GM18951 (cell line): Measurements from ENCODE around the gene CLDN11.

Experiments
- POLR2A ChIP-seq: IDR thresholded peaks from 4 replicates; pipeline ENCODE4 v1.6.1; 2011; ENCODE audit warnings: mild to moderate bottlenecking; ENCODE audit not compliant: insufficient read length, insufficient read depth; ENCODE audit errors: extremely low read depth
- in situ Hi-C: fragments of 300-500 bp; cut with MboI; formaldehyde crosslinking; loops from one replicate; pipeline ENCODE4 v1.12.0; 2022; ENCODE audit warnings: low sequenced_read_pairs, mixed read lengths, inconsistent platforms; ENCODE audit not compliant: unreplicated experiment

CLDN11 gene

DNA sequence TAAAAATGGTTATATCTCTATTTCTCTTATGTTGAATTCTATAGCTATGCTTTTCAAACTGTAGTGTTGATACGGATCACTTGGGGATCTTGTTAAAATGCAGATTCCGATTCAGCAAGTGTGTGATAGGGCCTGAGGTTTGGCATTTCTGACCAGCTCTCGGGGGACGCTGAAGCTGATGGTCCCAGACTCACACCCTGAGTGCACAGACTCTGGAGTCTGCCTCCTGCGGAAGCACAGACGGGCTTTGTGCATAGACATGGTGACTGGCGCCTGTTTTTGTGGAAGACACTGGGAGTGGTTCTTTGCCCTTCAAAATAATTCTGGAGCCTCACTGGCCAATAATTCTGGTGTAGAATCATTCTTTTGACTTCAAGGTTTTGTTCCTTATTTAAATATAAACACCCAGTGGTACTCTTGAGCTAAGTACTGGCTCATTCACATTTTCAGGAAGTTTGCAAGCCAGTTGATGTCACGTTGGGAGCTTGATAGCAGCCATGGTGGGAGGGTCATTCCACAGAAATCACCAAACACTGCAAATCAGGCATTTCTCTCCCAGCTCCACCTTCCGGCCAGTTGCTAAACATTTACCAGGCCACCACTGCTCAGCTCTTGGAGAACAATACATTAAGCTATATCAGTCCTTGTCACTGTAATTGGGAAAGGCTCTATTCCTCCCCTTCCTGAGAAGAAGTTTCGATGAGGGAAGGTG lies 19.2 kb downstream of the CLDN11 start:
- in situ Hi-C loops = no loop called here
- TF ChIP-seq POLR2A = no peak

DNA sequence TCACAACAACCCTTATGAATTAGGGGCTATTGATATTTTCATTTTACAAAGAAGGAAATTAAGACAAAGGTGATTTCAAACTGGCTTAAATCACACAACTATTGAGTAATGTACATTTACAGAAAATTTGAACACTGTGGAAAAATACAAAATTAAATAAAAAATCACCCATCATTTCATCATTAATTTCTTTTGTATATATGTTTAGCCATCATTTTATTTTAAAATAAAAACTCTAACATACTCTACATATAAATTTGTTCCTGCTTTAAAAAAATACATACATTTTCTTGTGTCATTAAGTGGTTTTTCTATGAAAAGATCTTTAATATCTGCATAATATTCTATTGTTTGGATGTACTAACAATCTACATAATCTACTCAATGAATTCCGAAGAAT lies 20.2 kb downstream of the CLDN11 start:
- TF ChIP-seq POLR2A = no peak
- in situ Hi-C loops = no loop called here

DNA sequence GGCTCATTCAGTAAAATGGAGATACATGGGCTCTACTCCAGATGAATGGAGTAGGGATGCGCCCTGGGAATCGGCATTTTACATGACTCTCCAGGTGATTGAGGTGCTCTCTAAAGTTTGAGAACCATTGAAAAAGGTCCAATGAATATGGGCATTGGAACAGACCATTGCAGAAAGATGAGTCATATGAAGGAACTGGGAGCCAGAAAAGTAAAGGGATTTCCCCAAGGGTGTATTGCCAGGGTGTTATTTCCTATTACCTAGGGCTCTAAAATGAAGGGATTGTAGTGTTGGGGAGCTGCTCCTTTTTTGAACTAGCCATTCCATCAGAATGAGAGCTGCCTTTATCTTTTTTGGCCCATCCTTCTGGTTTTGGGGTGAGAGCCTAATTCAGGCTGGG lies 21.7 kb downstream of the CLDN11 start:
- TF ChIP-seq POLR2A = no peak
- in situ Hi-C loops = no loop called here

DNA sequence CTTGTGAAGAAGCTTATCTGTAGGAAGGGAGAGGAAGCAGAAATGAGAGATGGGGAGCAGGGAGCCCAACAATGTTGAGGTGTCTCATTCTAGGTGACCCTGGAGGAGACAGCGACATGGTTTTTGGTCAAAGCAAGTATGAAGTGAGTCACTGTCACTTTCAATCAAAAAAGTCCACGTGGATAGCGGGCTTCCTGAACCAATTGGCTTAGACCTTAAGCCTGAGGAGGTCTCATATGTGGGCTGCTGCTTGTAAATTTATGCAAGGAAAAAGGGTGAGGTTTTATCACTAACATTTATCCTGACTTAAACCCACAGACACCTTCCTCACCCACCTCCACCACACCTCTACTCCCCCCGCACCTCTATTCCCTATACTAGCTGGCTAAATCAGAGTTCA lies 22.7 kb downstream of the CLDN11 start:
- TF ChIP-seq POLR2A = no peak
- in situ Hi-C loops = no loop called here

DNA sequence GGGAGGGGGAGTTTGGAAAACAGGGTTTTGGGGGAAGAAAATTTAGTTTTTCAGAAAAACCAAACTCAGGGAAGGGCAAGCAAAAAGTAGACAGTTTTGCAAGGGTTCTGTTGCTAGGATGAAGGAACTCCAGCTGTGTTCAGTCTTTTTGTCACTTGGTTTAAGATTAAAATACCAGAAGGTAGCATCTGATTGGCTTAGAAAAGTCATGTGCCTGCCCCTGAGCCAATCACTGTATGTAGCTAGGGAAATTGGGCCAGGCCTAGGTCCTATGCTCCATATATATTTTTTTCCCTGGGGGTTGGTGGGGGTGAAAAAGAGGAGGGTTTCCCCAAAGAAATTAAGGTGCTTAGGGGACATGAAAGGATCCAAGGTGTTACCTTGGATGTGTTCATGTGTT lies 24.3 kb downstream of the CLDN11 start:
- no peak for TF ChIP-seq POLR2A
- in situ Hi-C loops = no loop called here

DNA sequence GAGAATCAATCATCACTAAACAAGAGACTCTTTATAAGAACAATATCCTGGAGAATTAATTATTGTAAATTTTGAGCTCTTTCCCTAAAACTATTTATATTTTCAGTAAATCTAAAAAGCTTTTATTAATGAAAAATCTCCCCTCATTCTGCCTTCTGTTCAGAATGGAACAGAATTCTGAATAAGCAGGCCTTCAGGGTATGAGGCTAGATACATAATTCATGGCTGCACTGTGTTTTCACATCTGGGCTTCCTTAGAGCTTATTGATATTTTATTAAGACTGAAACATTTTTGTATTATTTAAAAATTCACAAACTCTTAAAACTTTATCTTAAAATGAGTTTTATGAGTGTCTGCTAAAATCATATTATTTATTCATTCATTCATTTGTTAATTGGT lies 24.8 kb downstream of the CLDN11 start:
- TF ChIP-seq POLR2A = no peak
- in situ Hi-C loops = no loop called here

DNA sequence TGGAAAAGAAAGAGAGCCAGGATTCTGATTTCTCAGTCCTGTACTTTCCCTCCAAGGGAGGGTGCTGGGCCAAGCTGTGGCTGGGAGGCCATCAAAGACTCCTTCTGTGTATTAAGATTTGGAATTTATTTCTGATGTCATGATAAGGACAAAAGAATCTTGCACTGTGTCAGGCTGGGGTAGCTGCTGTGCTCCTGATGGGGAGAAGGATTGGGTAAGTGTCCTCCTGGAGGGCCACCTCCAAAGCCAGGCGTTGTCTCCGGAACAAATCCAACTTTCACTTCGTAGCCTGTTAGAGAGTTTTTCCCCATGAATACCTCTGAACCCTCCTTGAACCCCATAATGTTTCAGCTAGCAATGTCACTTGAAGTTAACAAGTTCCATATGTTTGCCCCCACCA lies 29.9 kb downstream of the CLDN11 start:
- in situ Hi-C loops = no loop called here
- TF ChIP-seq POLR2A = no peak

DNA sequence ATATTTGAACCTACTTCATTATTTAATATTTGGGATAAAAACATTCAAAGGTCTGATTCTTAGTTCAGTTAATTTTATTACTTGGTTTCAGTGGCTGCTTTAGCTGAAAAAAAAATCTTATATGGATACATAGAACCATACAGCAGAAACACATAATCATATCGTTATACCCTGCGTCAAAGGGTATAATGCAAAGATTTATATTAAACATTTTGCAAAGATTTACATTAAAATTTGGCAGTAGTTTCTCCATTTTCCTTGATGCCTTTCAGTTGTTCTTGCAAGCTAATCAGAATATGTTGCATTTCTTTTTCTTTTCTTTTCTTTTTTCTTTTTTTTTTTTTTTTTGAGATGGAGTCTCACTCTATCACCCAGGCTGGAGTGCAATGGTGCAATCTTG lies 31.4 kb downstream of the CLDN11 start:
- TF ChIP-seq POLR2A = no peak
- in situ Hi-C loops = no loop called here

DNA sequence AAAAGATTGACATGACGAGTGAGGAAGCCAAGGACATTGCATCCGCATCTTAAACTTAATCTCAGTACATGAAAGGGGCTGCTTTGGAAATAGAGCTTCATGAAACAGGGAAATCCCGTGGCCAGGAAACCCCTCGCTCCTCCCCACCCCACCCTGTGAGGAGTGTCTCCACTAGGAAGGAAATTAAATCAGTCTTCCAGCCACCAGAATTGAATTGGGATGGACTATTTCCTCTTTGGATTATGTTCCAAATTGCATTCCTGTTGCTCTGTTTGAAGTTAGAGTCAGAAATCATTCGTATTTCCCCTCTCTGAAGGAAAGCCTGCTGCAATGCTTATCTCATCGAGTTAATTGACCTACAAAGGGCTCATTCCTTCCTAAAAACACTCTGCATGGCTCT lies 35.8 kb downstream of the CLDN11 start:
- no peak for TF ChIP-seq POLR2A
- in situ Hi-C loops = no loop called here

DNA sequence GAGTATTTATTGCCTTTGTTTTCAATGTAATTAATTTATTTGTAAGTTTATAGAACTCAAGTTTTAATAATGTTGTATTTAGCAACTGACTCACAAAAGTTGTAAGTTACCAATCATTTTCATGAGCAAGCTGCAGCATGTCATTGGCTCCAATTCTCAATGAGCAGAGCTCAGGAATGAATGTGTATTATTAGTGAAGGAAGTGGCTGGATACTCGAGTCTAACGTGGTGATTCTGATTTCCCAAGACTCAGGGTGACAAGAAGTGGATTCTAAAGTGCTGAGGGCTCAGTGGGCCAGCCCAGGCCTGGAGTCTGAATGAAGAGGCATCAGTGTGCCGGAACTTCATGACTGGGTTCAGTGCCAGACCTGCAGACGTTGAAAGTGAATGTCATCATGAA lies 39.6 kb downstream of the CLDN11 start:
- in situ Hi-C loops = no loop called here
- TF ChIP-seq POLR2A = no peak

DNA sequence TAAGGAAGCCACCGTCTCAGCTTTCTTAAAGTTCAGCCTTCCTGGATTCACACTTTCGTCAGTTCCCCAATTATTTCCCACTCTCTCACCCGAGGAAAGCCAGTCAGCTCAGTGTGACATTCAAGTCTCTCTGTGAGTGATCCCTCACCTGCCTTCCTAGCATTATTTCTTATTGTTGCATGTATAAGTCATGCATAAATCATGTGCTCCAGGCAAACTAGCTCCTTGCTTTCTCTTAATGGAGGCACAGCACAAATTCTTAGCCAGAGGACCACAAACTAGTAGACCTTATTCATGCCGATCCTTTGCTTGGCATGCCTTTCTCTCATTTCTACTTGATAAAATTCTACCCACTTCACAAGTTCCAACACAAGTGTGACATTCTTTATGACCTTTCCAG lies 44.3 kb downstream of the CLDN11 start:
- no peak for TF ChIP-seq POLR2A
- in situ Hi-C loops = no loop called here

DNA sequence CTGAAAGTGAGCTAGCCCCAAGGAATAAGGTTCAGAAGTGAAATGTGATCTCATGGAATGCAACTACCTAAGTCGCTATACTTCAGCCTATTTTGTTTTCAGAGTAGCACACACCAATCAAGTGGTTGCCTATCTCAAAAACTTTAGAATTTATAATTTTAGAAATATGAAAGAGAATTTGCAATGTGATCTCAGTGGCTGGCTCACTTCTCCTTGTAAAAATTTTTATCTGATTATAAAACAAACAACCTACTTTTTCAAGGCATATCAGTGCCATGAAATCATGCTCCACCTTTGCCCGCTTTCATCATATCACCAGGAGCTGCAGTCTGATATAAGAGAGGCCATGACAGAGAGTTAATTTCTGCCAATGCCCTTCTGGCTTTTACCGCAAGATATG lies 47.3 kb downstream of the CLDN11 start:
- no peak for TF ChIP-seq POLR2A
- in situ Hi-C loops = no loop called here

DNA sequence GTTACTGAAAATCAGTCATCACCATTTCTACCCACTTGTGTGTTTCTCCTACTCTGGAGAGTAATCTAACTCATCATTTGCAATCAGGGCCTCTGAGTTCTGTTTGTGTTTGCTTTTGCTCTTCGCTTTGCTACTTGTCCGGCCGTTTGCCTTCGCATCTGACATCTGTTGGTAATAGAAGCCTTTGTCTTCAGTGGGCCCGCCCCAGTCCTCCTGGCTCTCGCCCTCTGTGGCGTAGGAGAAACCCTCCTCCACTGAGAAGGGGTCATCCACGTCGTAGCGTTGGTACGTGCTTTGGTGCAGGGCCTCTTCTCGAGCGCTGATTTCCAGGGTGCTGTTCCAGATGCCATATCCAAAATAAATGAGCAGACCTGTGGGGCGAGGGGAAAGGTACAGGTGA lies 48.3 kb downstream of the CLDN11 start:
- in situ Hi-C loops = no loop called here
- no peak for TF ChIP-seq POLR2A

DNA sequence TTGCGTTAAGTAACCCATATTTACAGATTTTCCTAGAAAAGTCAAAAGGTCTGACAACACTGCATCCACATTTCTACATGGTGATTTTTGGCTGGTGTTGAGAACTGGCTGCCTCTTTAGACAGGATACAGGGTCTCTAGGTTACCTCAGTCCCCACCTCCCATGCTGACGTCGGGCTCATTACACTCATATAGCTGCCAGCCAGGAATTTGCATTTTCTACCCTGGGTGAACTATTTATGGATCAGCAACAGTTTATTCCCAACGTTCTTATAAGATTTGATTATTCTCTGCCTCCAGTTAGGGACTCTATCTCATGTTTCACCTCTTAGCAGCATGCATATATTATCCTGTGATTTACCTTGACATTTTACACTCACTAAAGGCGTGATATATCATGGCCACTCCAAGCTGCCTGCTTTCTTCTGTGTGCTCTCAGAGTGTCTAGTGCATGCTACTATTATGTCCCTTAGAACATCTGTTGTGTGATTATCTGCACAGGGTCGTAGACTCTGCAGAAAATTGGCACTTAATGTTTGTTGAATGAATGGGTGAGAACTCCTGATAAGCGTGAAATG lies 49.0 kb downstream of the CLDN11 start:
- TF ChIP-seq POLR2A = no peak
- in situ Hi-C loops = no loop called here
